RPMI8226 (cell line): ENCODE results near the gene CMTM1.
"Not testable (repeated sequence)": the region's sequence is repeated elsewhere in the genome, so short reads cannot be mapped to it uniquely, and the experiment has no call there.

Experiments used
- DNase-seq: peaks from one replicate; pipeline ENCODE4 v3.0.0-alpha.2; 2015

CMTM1 gene

GRCh38 chr16:66563574-66564334 lies 2.5 kb upstream of the CMTM1 start:
- no peak for DNase-seq

- not testable (repeated sequence) for DNase-seq
Measured at GRCh38 chr16:66567270-66567669, 1.0 kb downstream of the CMTM1 start.

GRCh38 chr16:66568355-66568754 lies 2.1 kb downstream of the CMTM1 start:
- DNase-seq, result no peak

GRCh38 chr16:66569131-66569530 lies 2.9 kb downstream of the CMTM1 start:
- no peak for DNase-seq

DNA sequence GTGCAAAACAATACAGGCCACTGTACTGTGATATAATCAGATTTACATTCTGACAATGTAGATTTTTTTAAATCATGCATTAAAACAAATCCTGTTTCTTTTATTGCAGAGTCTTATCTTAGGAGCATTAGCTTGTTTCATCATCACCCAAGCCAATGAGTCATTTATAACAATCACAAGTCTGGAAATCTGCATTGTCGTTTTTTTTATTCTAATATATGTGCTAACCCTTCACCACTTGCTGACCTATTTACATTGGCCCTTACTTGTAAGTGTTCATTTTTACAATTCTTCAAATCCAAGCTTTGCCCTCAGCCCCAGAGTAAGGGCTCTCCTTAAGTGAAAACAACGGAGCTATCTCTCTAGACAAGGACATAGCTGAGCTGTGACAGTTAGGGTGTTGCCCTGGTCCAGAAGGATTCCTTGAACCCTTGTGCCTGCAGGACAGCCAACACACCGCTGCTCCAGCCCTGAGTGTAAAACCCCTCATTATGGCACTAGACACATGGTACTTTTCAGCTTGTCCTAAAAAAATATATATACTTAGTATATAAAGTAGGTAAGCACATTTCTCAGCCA lies 3.7 kb downstream of the CMTM1 start:
- no peak for DNase-seq

DNA sequence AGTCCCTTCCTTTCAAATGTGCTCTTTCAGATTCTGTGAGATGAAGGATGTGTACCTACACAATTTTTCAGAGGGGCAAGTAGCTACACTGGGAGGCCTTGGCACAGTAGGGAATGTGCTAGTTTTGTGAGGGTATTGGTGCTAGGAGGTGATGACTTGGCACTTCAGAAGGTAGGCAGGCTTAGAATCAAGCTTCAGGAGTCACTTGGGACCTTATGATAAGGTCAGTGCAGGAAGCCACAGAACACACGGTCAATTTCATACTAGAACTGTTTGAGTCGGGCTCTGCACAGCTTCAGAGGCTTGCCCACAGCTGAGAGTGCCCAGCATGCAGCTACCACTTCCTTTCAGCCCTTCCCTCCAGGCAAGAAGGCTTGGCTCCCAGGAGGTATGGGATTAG lies 6.1 kb downstream of the CMTM1 start:
- no peak for DNase-seq

GRCh38 chr16:66574081-66574480 lies 7.8 kb downstream of the CMTM1 start:
- DNase-seq, result no peak

DNA sequence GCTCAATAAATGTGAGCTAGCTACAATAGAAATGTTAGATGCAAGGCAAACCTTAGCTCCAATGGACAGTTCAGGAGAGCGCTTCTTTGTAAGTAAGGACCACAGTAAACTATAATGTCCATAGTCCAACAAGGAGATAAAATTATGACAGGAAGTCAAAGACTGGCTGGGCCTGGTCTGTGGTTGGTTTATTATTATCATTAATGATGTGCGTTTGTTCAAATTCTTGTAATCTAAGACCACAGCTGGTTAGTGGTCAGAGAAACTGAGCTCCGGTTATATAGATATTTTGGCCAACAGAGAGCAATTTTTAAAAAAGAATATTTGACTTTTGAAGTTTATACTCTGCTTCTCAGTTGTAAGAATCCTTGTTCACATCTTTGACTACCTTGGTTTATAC lies 8.3 kb downstream of the CMTM1 start:
- DNase-seq, result no peak

GRCh38 chr16:66575060-66575459 lies 8.8 kb downstream of the CMTM1 start:
- no peak for DNase-seq

DNA sequence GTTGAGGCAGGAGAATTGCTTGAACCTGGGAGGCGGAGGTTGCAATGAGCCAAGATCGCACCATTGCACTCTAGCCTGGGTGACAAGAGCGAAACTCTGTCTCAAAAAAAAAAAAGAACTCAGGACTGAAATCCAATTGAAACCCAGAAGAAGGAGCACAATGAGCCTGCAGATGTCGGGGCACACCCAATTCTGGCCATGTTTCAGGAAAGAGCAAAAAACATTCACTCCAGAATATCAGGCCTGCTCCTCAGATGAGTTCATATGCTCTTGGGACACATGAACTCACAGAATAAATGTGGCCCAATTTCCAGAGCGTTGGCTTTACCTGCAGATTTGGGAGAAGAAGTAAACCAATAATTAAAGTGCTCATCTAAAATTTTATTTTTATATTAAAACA lies 10.1 kb downstream of the CMTM1 start:
- no peak for DNase-seq

- no peak for DNase-seq
Measured at GRCh38 chr16:66578651-66579531, 12.7 kb downstream of the CMTM1 start, which contains the start of gene CMTM2. Gene CMTM2, plus strand, starts transcription at chr16:66579463. Its CDS starts 145 bp downstream, at chr16:66579608.

DNA sequence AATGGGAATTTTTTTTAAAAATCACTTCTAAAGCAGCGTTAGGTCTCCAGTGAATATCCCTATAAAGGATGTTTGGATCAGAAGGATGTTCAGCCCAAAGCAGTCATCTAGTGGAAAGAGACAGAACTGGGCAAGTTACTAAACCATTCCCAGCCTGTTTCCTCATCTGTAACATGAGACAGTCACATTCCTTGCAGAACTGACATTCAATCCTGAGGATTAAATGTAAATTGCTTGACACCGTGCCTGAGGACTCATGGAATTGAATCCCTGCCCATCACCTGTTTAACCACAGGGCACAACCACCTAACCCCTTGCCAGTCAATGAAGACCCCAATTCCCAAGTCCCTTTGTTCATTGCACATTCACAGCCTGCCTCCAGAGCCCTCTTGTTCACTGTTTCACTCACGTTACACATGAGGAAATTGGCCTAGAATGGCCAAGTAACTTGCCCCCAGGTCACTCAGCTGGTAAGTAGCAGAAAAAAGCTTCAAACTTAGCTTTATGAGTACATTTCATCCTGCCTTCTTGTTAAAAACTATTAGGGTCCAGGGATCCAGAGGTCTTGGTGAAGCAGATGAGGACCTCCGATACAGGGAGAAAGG lies 14.5 kb downstream of the CMTM1 start:
- no peak for DNase-seq

DNA sequence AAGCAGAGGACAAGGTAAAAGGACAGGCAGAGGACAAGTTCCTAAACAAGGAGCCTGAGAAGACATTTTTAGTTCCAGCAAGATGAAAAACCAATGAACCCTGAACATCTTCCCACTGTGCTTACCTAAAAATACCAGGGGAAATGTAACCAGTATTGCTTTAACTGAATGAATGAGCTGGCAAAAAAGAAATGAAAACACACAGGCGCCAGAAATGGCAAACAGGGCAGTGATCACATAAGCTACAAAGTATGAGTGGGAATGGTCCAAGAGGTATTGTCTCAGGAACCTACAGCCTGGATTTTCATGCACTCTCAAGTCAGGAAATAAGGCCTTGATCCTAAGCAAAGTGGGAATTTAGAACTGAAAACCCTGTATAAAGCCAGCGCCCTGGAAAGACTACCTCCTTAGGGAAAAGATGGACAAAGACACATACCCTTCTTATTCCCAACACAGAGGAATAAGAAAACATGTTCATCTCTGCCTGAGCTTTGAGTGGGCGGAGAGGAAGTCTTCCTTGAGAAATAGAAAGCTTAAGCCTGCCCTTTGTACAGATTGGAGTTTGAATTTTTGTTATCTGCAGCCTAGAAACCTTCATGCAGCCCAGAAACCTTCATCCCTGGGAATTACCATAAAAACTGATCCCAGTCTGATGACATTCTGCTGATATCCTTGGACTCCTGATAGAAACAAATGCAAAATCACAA lies 15.2 kb downstream of the CMTM1 start:
- no peak for DNase-seq

GRCh38 chr16:66585481-66586239 lies 19.4 kb downstream of the CMTM1 start:
- DNase-seq, result no peak

DNA sequence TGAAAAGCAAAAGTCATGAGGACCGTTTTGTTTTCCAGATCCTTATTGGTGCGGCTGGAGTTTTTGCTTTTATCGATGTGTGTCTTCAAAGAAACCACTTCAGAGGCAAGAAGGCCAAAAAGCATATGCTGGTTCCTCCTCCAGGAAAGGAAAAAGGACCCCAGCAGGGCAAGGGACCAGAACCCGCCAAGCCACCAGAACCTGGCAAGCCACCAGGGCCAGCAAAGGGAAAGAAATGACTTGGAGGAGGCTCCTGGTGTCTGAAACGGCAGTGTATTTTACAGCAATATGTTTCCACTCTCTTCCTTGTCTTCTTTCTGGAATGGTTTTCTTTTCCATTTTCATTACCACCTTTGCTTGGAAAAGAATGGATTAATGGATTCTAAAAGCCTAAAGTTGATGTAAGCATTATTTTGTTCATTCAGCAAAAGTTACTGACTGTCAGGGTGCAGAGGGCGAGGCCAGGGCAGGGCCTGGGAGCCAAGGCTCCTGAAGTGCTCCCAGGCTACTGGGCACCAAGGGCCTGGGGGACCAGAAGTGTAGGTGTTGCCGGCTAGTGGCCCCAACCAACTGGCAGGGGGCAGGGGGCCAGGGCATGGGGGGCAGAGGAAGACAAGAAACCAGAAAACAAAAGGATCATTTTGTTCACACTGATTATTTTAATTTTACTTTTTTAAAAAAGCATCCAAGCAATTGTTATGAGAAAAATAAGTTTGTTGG lies 21.8 kb downstream of the CMTM1 start:
- DNase-seq, result no peak

- DNase-seq, result peak; percentile 60
Measured at GRCh38 chr16:66588981-66589713, 22.9 kb downstream of the CMTM1 start.

GRCh38 chr16:66590322-66590721 lies 24.1 kb downstream of the CMTM1 start:
- DNase-seq, result peak; percentile 62

DNA sequence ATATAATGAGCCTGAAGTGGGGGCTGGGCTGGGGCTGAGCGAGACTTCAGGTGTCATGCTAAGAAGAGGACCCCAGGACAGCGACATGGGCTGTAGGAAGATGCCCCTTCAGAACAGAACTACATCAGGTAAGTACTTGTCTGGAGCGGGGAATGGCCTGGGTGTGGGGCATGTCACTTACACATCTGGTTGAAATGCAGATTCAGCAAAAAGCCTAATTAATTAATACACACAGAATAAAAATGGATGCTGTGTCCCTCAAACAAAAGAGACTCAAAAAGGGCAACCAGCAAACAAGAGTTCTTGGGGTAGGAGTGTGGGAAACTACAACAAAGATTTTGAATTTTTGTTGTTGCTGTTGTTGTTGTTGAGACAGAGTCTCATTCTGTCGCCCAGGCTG lies 24.8 kb downstream of the CMTM1 start:
- DNase-seq, result no peak

GRCh38 chr16:66592241-66592640 lies 26.0 kb downstream of the CMTM1 start:
- no peak for DNase-seq

DNA sequence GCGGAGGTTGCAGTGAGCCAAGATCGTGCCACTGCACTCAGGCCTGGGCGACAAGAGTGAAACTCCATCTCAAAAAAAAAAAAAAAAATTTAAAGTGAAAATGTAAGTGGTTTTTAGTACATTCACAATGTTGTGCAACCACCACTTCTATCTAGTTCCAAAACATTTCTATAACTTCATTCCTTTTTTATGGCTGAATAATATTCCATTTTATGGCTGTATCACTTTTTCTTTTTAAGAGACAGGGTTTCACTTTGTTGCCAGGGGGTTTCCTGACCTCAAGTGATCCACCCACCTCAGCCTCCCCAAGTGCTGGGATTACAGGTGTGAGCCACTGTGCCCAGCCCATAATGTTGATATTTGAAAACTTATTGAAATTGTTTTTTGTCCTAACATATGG lies 26.6 kb downstream of the CMTM1 start:
- no peak for DNase-seq
